Common myeloid progenitor, CD34-positive (primary cell): ENCODE measurements around the gene FAM20B. TPM values are rescaled to one million over a fixed set of nuclear protein-coding genes. Genes with fewer than 3 reads are reported as not detected.
A peak's percentile ranks its signal among the peaks of the same experiment; 100 is the strongest.
"Not testable (repeated sequence)": the region's sequence is repeated elsewhere in the genome, so short reads cannot be mapped to it uniquely, and the experiment has no call there.

ENCODE experiments used
- CTCF ChIA-PET: fragments of 350-600 bp; sonication (Branson Sonifier 250); formaldehyde crosslinking; loops from one replicate; lab custom pipeline; 2021; ENCODE audit warnings: antibody characterized with exemption; lab: Charles Lee
- POLR2A ChIA-PET: fragments of 350-600 bp; sonication (Branson Sonifier 250); formaldehyde crosslinking; loops from one replicate; lab custom pipeline; 2021; ENCODE audit warnings: antibody characterized with exemption; lab: Charles Lee
- DNase-seq, 3 donors: peaks; one replicate each; pipeline versions ENCODE4 v3.0.0 to v3.0.0-alpha.2; 2013
- H3K27ac ChIP-seq, 2 experiments: 1 replicate in 1 of 2; 2 replicates in 1 of 2; pipeline ENCODE4 v1.7.0; 2013; ENCODE audit warnings: inconsistent platforms in 2 of 2, low read length in 2 of 2, mild to moderate bottlenecking in 2 of 2, low read depth in 1 of 2, moderate library complexity in 1 of 2; ENCODE audit not compliant: severe bottlenecking in 2 of 2, insufficient read depth in 1 of 2, poor library complexity in 1 of 2
- H3K27me3 ChIP-seq, 5 experiments: replicated peaks in 2 of 5; 1 replicate in 3 of 5; 2 replicates in 2 of 5; pipeline versions ENCODE4 v1.6.1 to v1.7.0; 2013; ENCODE audit warnings: low read length in 4 of 5, mild to moderate bottlenecking in 2 of 5, moderate library complexity in 2 of 5, inconsistent platforms in 1 of 5; ENCODE audit not compliant: insufficient read depth in 5 of 5, control insufficient read depth in 4 of 5
- H3K36me3 ChIP-seq, 4 experiments: 1 replicate in 2 of 4; 2 replicates in 2 of 4; pipeline versions ENCODE4 v1.6.1 to v1.7.0; 2013; ENCODE audit warnings: low read length in 3 of 4, control low read depth in 1 of 4, mild to moderate bottlenecking in 1 of 4; ENCODE audit not compliant: control insufficient read depth in 4 of 4, insufficient read depth in 4 of 4
- H3K4me1 ChIP-seq, 4 experiments: 1 replicate in 3 of 4; 2 replicates in 1 of 4; pipeline versions ENCODE4 v1.6.1 to v1.7.1; 2013; ENCODE audit warnings: low read length in 3 of 4, mild to moderate bottlenecking in 3 of 4, control low read depth in 1 of 4, inconsistent platforms in 1 of 4, moderate library complexity in 1 of 4; ENCODE audit not compliant: control insufficient read depth in 4 of 4, insufficient read depth in 4 of 4; ENCODE audit errors: control extremely low read depth in 1 of 4
- H3K4me3 ChIP-seq, 7 experiments: 1 replicate in 4 of 7; 2 replicates in 3 of 7; pipeline versions ENCODE4 v1.5.1 to v1.7.0; 2013; ENCODE audit warnings: mild to moderate bottlenecking in 7 of 7, low read length in 6 of 7, moderate library complexity in 6 of 7, inconsistent platforms in 2 of 7, low read depth in 2 of 7, control low read depth in 1 of 7; ENCODE audit not compliant: insufficient read depth in 4 of 7, control insufficient read depth in 1 of 7; ENCODE audit errors: extremely low read depth in 1 of 7
- H3K9me3 ChIP-seq, 5 experiments: 1 replicate in 4 of 5; 2 replicates in 1 of 5; pipeline versions ENCODE4 v1.6.1 to v1.7.1; 2013; ENCODE audit warnings: low read length in 4 of 5, mild to moderate bottlenecking in 2 of 5, inconsistent platforms in 1 of 5, low read depth in 1 of 5, moderate library complexity in 1 of 5; ENCODE audit not compliant: control insufficient read depth in 4 of 5, insufficient read depth in 2 of 5; ENCODE audit errors: control extremely low read depth in 1 of 5
- WGBS: methylation state at CpG from one replicate; pipeline ENCODE4 v1.1.5; 2013; ENCODE audit not compliant: insufficient coverage; 5-methylcytosine and 5-hydroxymethylcytosine counted together
- polyA plus RNA-seq: library from polyadenylated mRNA; unstranded; fragments of 120-200 nt; gene quantifications from one replicate; pipeline ENCODE4 v1.2.1, GENCODE V29; 2013

FAM20B gene
- 19.1 TPM for polyA plus RNA-seq

GRCh38 chr1:179025125-179025974 lies at the start of gene FAM20B:
Gene FAM20B (plus strand): TSS chr1:179025894. CDS start chr1:179043848, 17,954 bp downstream.
- CTCF ChIA-PET: no interaction called here
- H3K4me1 ChIP-seq: peaks cover 12 to 31% (median 28%) of the 10 kb centered on the region in 4 experiments

GRCh38 chr1:178976541-178976940 lies 49.2 kb upstream of the FAM20B start:
- H3K27ac ChIP-seq: no peak overlapping the region
- H3K36me3 ChIP-seq: no peaks in the 10 kb centered on the region
- WGBS: 80% methylated on average over 2 of the region's 2 CpGs
- peaks cover 3 to 18% (median 12%) of the 10 kb centered on the region in 5 experiments for H3K9me3 ChIP-seq
- peaks cover 0 to 7% (median 4%) of the 10 kb centered on the region in 4 experiments for H3K4me1 ChIP-seq
- CTCF ChIA-PET: no interaction called here
- POLR2A ChIA-PET: no interaction called here
- H3K27me3 ChIP-seq: no peaks in the 10 kb centered on the region
- H3K4me3 ChIP-seq: no peak overlapping the region
- DNase-seq: no peak

More at GRCh38 chr1:179025125-179025974, at the start of gene FAM20B:
- POLR2A ChIA-PET: no interaction called here
- peak within 1 kb of the TSS; percentile 64 to 88 for H3K27ac ChIP-seq
- H3K4me3 ChIP-seq: peak within 1 kb of the TSS; percentile 71 to 93 (median 87)
- H3K36me3 ChIP-seq: no peaks in the 10 kb centered on the region
- H3K9me3 ChIP-seq: no peaks in the 10 kb centered on the region
- peak; percentile 91 to 96 (median 95) for DNase-seq
- 6% methylated on average over 38 of the region's 58 CpGs for WGBS
- H3K27me3 ChIP-seq: no peaks in the 10 kb centered on the region

GRCh38 chr1:178986204-178986603 lies 39.5 kb upstream of the FAM20B start:
- Histone ChIP-seq H3K4me1 (no peaks in the 10 kb centered on the region), H3K27me3 (no peaks in the 10 kb centered on the region), H3K27ac (no peak overlapping the region), H3K9me3 (no peaks in the 10 kb centered on the region), H3K4me3 (no peak overlapping the region), H3K36me3 (no peaks in the 10 kb centered on the region)
- POLR2A ChIA-PET: no interaction called here
- CTCF ChIA-PET: interaction anchor here (1.4 kb wide), 1 partner anchor 17 kb away, joined by 3 read pairs; no protein-coding TSS in a partner anchor
- DNase-seq: no peak
- 100% methylated on average over 1 of the region's 3 CpGs for WGBS

- H3K9me3 ChIP-seq, POLR2A ChIA-PET: not testable (repeated sequence)
- WGBS: no CpG with 5 or more reads among the region's 2 CpGs
These were observed 37.5 kb upstream of the FAM20B start for GRCh38 chr1:178988198-178988597.

GRCh38 chr1:178993559-178993958 lies 32.1 kb upstream of the FAM20B start:
- Histone ChIP-seq H3K4me1 (no peaks in the 10 kb centered on the region), H3K27ac (no peak overlapping the region), H3K4me3 (no peak overlapping the region), H3K36me3 (no peaks in the 10 kb centered on the region), H3K27me3 (no peaks in the 10 kb centered on the region), H3K9me3 (peaks cover 1 to 17% (median 8%) of the 10 kb centered on the region in 5 experiments)
- CTCF ChIA-PET: no interaction called here
- WGBS: 100% methylated on average over 1 of the region's 1 CpG
- POLR2A ChIA-PET: no interaction called here
- DNase-seq: no peak

More at GRCh38 chr1:178988198-178988597, 37.5 kb upstream of the FAM20B start:
- H3K27me3 ChIP-seq, H3K27ac ChIP-seq, H3K36me3 ChIP-seq, DNase-seq, H3K4me3 ChIP-seq, H3K4me1 ChIP-seq, CTCF ChIA-PET: not testable (repeated sequence)

- WGBS: no CpG with 5 or more reads among the region's 1 CpG
- CTCF ChIA-PET: no interaction called here
These were observed 28.3 kb upstream of the FAM20B start for GRCh38 chr1:178997428-178997827.

GRCh38 chr1:178998295-178998694 lies 27.4 kb upstream of the FAM20B start:
- Histone ChIP-seq H3K36me3 (no peaks in the 10 kb centered on the region), H3K4me3 (no peak overlapping the region), H3K27ac (no peak overlapping the region), H3K9me3 (peaks cover 1 to 17% (median 8%) of the 10 kb centered on the region in 5 experiments), H3K27me3 (no peaks in the 10 kb centered on the region), H3K4me1 (peaks cover 0 to 5% (median 0%) of the 10 kb centered on the region in 4 experiments)
- no peak for DNase-seq
- POLR2A ChIA-PET: no interaction called here
- 100% methylated on average over 2 of the region's 3 CpGs for WGBS
- CTCF ChIA-PET: no interaction called here

More at GRCh38 chr1:178997428-178997827, 28.3 kb upstream of the FAM20B start:
- Histone ChIP-seq H3K27ac (no peak overlapping the region), H3K27me3 (no peaks in the 10 kb centered on the region), H3K36me3 (no peaks in the 10 kb centered on the region), H3K9me3 (peaks cover 1 to 17% (median 8%) of the 10 kb centered on the region in 5 experiments), H3K4me3 (no peak overlapping the region), H3K4me1 (peaks cover 0 to 1% (median 0%) of the 10 kb centered on the region in 4 experiments)
- DNase-seq: no peak
- POLR2A ChIA-PET: no interaction called here
